Measurements from ENCODE around the gene KIAA0232. TPM values are rescaled to one million over a fixed set of nuclear protein-coding genes. Genes with fewer than 3 reads are reported as not detected.

The KIAA0232 gene
- total RNA-seq, 5 donors from 2014 or later (not counting 1 experiment from before 2014, with no cell fraction given): 16.5 to 20.9 (median 19.3) TPM

- Histone ChIP-seq H3K27me3 (replicated peaks in 1 of 2; ENCODE audit: control insufficient read depth in 2 of 2, extremely low read depth in 1 of 2, insufficient read depth in 2 of 2, low read length in 1 of 2) (no peaks in the 10 kb centered on the region), H3K4me3 (ENCODE audit: control insufficient read depth in 1 of 2, extremely low read depth in 1 of 2, low read length in 1 of 2) (no peak overlapping the region), H3K4me1 (ENCODE audit: control insufficient read depth in 1 of 2, extremely low read depth in 1 of 2, insufficient read depth in 2 of 2, low read length in 2 of 2) (peaks cover 15 to 44% of the 10 kb centered on the region in 2 experiments), H3K27ac (ENCODE audit: low read length) (peak overlapping the region; percentile 79), H3K9me3 (no peaks in the 10 kb centered on the region), H3K36me3 (ENCODE audit: control insufficient read depth in 2 of 2, extremely low read depth in 1 of 2, insufficient read depth in 1 of 2, low read length in 1 of 2) (no peaks in the 10 kb centered on the region)
- Mint-ChIP-seq H3K4me3 (peak overlapping the region in 2 of 3 donors; percentile 34 to 65), H3K9me3 (no peaks in the 10 kb centered on the region), H3K27ac (peak overlapping the region; percentile 95 to 96), H3K4me1 (peaks cover 27 to 36% (median 35%) of the 10 kb centered on the region in 3 donors), H3K36me3 (no peaks in the 10 kb centered on the region), H3K27me3 (no peaks in the 10 kb centered on the region)
- WGBS (ENCODE audit: insufficient coverage): no CpG with 5 or more reads among the region's 3 CpGs
- ATAC-seq (replicated peaks in 1 of 4) (peak in 1 of 4 experiments; percentile 37), DNase-seq (no peak)
- CTCF ChIA-PET: interaction anchor here (0.6 to 1.8 kb wide), 5 partner anchors 10 to 122 kb away, joined by 3 to 8 read pairs (median 3); no protein-coding TSS in a partner anchor
- POLR2A ChIA-PET: interaction anchor here in 1 of 2 donors (0.6 to 0.7 kb wide), 4 partner anchors 11 to 89 kb away, joined by 3 to 6 read pairs (median 4); partner anchors contain the start of gene TBC1D14
Measured at GRCh38 chr4:6898763-6899162, 116.2 kb downstream of the KIAA0232 start.

GRCh38 chr4:6900181-6900812, 117.8 kb downstream of the KIAA0232 start:
- no peaks in the 10 kb centered on the region for H3K27me3 Mint-ChIP-seq
- CTCF ChIA-PET: interaction anchor here in 1 of 2 donors (1.8 kb wide), 1 partner anchor 8 kb away, joined by 8 read pairs; no protein-coding TSS in a partner anchor
- POLR2A ChIA-PET: no interaction called here
- H3K36me3 ChIP-seq (ENCODE audit: control insufficient read depth in 2 of 2, extremely low read depth in 1 of 2, insufficient read depth in 1 of 2, low read length in 1 of 2): no peaks in the 10 kb centered on the region
- H3K4me1 ChIP-seq (ENCODE audit: control insufficient read depth in 1 of 2, extremely low read depth in 1 of 2, insufficient read depth in 2 of 2, low read length in 2 of 2): peaks cover 15 to 36% of the 10 kb centered on the region in 2 experiments
- H3K27ac Mint-ChIP-seq: peak overlapping the region; percentile 95 to 96
- ATAC-seq (replicated peaks in 1 of 4) (no peak), DNase-seq (no peak)
- H3K4me3 Mint-ChIP-seq: peak overlapping the region in 1 of 3 donors; percentile 65
- no peaks in the 10 kb centered on the region for H3K9me3 ChIP-seq
- H3K9me3 Mint-ChIP-seq: no peaks in the 10 kb centered on the region
- no peak overlapping the region for H3K4me3 ChIP-seq (ENCODE audit: control insufficient read depth in 1 of 2, extremely low read depth in 1 of 2, low read length in 1 of 2)
- H3K27me3 ChIP-seq (replicated peaks in 1 of 2; ENCODE audit: control insufficient read depth in 2 of 2, extremely low read depth in 1 of 2, insufficient read depth in 2 of 2, low read length in 1 of 2): no peaks in the 10 kb centered on the region
- peaks cover 21 to 39% (median 25%) of the 10 kb centered on the region in 3 donors for H3K4me1 Mint-ChIP-seq
- peak overlapping the region; percentile 79 for H3K27ac ChIP-seq (ENCODE audit: low read length)
- 100% methylated on average over 5 of the region's 10 CpGs for WGBS (ENCODE audit: insufficient coverage)
- H3K36me3 Mint-ChIP-seq: no peaks in the 10 kb centered on the region

- no peaks in the 10 kb centered on the region for H3K36me3 ChIP-seq (ENCODE audit: control insufficient read depth in 2 of 2, extremely low read depth in 1 of 2, insufficient read depth in 1 of 2, low read length in 1 of 2)
- no peak overlapping the region for H3K4me3 Mint-ChIP-seq
- ChIA-PET CTCF (no interaction called here), POLR2A (no interaction called here)
- no peak overlapping the region for H3K27ac ChIP-seq (ENCODE audit: low read length)
- peaks cover 21 to 42% (median 24%) of the 10 kb centered on the region in 3 donors for H3K4me1 Mint-ChIP-seq
- H3K9me3 ChIP-seq: no peaks in the 10 kb centered on the region
- H3K4me1 ChIP-seq (ENCODE audit: control insufficient read depth in 1 of 2, extremely low read depth in 1 of 2, insufficient read depth in 2 of 2, low read length in 2 of 2): peaks cover 15 to 35% of the 10 kb centered on the region in 2 experiments
- DNase-seq: no peak
- no peaks in the 10 kb centered on the region for H3K36me3 Mint-ChIP-seq
- 97% methylated on average over 3 of the region's 12 CpGs for WGBS (ENCODE audit: insufficient coverage)
- no peaks in the 10 kb centered on the region for H3K9me3 Mint-ChIP-seq
- H3K4me3 ChIP-seq (ENCODE audit: control insufficient read depth in 1 of 2, extremely low read depth in 1 of 2, low read length in 1 of 2): no peak overlapping the region
- no peak for ATAC-seq (replicated peaks in 1 of 4)
- H3K27me3 Mint-ChIP-seq: no peaks in the 10 kb centered on the region
- H3K27me3 ChIP-seq (replicated peaks in 1 of 2; ENCODE audit: control insufficient read depth in 2 of 2, extremely low read depth in 1 of 2, insufficient read depth in 2 of 2, low read length in 1 of 2): no peaks in the 10 kb centered on the region
- H3K27ac Mint-ChIP-seq: peak overlapping the region; percentile 55 to 96
Measured at GRCh38 chr4:6900956-6901355, 118.4 kb downstream of the KIAA0232 start.

GRCh38 chr4:6901669-6902317, 119.3 kb downstream of the KIAA0232 start:
- H3K4me1 Mint-ChIP-seq: peaks cover 21 to 42% (median 24%) of the 10 kb centered on the region in 3 donors
- peaks cover 15 to 35% of the 10 kb centered on the region in 2 experiments for H3K4me1 ChIP-seq (ENCODE audit: control insufficient read depth in 1 of 2, extremely low read depth in 1 of 2, insufficient read depth in 2 of 2, low read length in 2 of 2)
- no peak overlapping the region for H3K27ac Mint-ChIP-seq
- H3K27me3 Mint-ChIP-seq: no peaks in the 10 kb centered on the region
- no peaks in the 10 kb centered on the region for H3K36me3 ChIP-seq (ENCODE audit: control insufficient read depth in 2 of 2, extremely low read depth in 1 of 2, insufficient read depth in 1 of 2, low read length in 1 of 2)
- no peaks in the 10 kb centered on the region for H3K9me3 ChIP-seq
- CTCF ChIA-PET: interaction anchor here in 1 of 2 donors (1.1 kb wide), 1 partner anchor 28 kb away, joined by 4 read pairs; no protein-coding TSS in a partner anchor
- no peaks in the 10 kb centered on the region for H3K36me3 Mint-ChIP-seq
- H3K27ac ChIP-seq (ENCODE audit: low read length): no peak overlapping the region
- POLR2A ChIA-PET: no interaction called here
- H3K4me3 Mint-ChIP-seq: no peak overlapping the region
- DNase-seq: no peak
- no peak overlapping the region for H3K4me3 ChIP-seq (ENCODE audit: control insufficient read depth in 1 of 2, extremely low read depth in 1 of 2, low read length in 1 of 2)
- ATAC-seq (replicated peaks in 1 of 4): no peak
- H3K27me3 ChIP-seq (replicated peaks in 1 of 2; ENCODE audit: control insufficient read depth in 2 of 2, extremely low read depth in 1 of 2, insufficient read depth in 2 of 2, low read length in 1 of 2): no peaks in the 10 kb centered on the region
- 87% methylated on average over 23 of the region's 24 CpGs for WGBS (ENCODE audit: insufficient coverage)
- H3K9me3 Mint-ChIP-seq: no peaks in the 10 kb centered on the region

GRCh38 chr4:6902318-6903042, 120.0 kb downstream of the KIAA0232 start:
- H3K27ac ChIP-seq (ENCODE audit: low read length): no peak overlapping the region
- ATAC-seq (replicated peaks in 1 of 4) (no peak), DNase-seq (no peak)
- no peaks in the 10 kb centered on the region for H3K36me3 ChIP-seq (ENCODE audit: control insufficient read depth in 2 of 2, extremely low read depth in 1 of 2, insufficient read depth in 1 of 2, low read length in 1 of 2)
- ChIA-PET CTCF (interaction anchor here in 1 of 2 donors (1.1 kb wide), 1 partner anchor 29 kb away, joined by 4 read pairs; no protein-coding TSS in a partner anchor), POLR2A (no interaction called here)
- Mint-ChIP-seq H3K9me3 (no peaks in the 10 kb centered on the region), H3K27ac (no peak overlapping the region), H3K4me3 (no peak overlapping the region), H3K4me1 (peaks cover 24 to 46% (median 27%) of the 10 kb centered on the region in 3 donors), H3K36me3 (no peaks in the 10 kb centered on the region), H3K27me3 (no peaks in the 10 kb centered on the region)
- no peaks in the 10 kb centered on the region for H3K27me3 ChIP-seq (replicated peaks in 1 of 2; ENCODE audit: control insufficient read depth in 2 of 2, extremely low read depth in 1 of 2, insufficient read depth in 2 of 2, low read length in 1 of 2)
- peaks cover 15 to 35% of the 10 kb centered on the region in 2 experiments for H3K4me1 ChIP-seq (ENCODE audit: control insufficient read depth in 1 of 2, extremely low read depth in 1 of 2, insufficient read depth in 2 of 2, low read length in 2 of 2)
- WGBS (ENCODE audit: insufficient coverage): 93% methylated on average over 26 of the region's 27 CpGs
- no peak overlapping the region for H3K4me3 ChIP-seq (ENCODE audit: control insufficient read depth in 1 of 2, extremely low read depth in 1 of 2, low read length in 1 of 2)
- no peaks in the 10 kb centered on the region for H3K9me3 ChIP-seq

Data from T-cell (primary cell).